ENCODE data around the gene RPP14. TPM values are rescaled to one million over a fixed set of nuclear protein-coding genes. Genes with fewer than 3 reads are reported as not detected.

RPP14 gene
- total and polyA plus RNA-seq, 10 of the 15 experiments (the other 5 are each of a cell fraction or from before 2014, with no cell fraction given) = 9.1 to 21.2 (median 12.7) TPM

GRCh38 chr3:58361866-58362265 lies 55.8 kb downstream of the RPP14 start:
- intact Hi-C loops (cut with micrococcal nuclease; ENCODE audit: unreplicated experiment) = no loop called here
- in situ Hi-C loops (cut with MboI) = no loop called here
- H3K9ac ChIP-seq (ENCODE audit: control insufficient read depth, insufficient read depth, low read length) = no peak overlapping the region
- ChIA-PET POLR2A (no interaction called here), SMC1A (ENCODE audit: uncharacterized antibody, unreplicated experiment) (no interaction called here), CTCF (no interaction called here), RAD21 (ENCODE audit: unreplicated experiment) (no interaction called here)
- no peak for ATAC-seq
- no peaks in the 10 kb centered on the region for H3K9me3 ChIP-seq (replicated peaks; ENCODE audit: control insufficient read depth, insufficient read depth, low read length)
- no TSS peak for BruUV-seq (replicated peaks)
- no peak for FAIRE-seq
- peaks cover under 1% of the 10 kb centered on the region; the same call in 1 of the 2 replicates for H3K4me1 ChIP-seq (ENCODE audit: control insufficient read depth, insufficient read depth, low read length)
- TF ChIP-seq, protein P1, sequence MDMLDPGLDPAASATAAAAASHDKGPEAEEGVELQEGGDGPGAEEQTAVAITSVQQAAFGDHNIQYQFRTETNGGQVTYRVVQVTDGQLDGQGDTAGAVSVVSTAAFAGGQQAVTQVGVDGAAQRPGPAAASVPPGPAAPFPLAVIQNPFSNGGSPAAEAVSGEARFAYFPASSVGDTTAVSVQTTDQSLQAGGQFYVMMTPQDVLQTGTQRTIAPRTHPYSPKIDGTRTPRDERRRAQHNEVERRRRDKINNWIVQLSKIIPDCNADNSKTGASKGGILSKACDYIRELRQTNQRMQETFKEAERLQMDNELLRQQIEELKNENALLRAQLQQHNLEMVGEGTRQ (IDR thresholded peaks at IDR 0.05; ENCODE audit: borderline replicate concordance, low read depth, low read length) = no peak
- no peak for TF ChIP-seq EP300 (IDR thresholded peaks at IDR 0.05; ENCODE audit: borderline replicate concordance in 1 of 2, control insufficient read depth in 1 of 2, low read depth in 2 of 2, low read length in 2 of 2)
- no peak for TF ChIP-seq NFIC (IDR thresholded peaks at IDR 0.05; ENCODE audit: low read depth, low read length)
- TF ChIP-seq STAT3 (IDR thresholded peaks at IDR 0.05; ENCODE audit: low read depth, low read length) = no peak
- TF ChIP-seq, protein P2, sequence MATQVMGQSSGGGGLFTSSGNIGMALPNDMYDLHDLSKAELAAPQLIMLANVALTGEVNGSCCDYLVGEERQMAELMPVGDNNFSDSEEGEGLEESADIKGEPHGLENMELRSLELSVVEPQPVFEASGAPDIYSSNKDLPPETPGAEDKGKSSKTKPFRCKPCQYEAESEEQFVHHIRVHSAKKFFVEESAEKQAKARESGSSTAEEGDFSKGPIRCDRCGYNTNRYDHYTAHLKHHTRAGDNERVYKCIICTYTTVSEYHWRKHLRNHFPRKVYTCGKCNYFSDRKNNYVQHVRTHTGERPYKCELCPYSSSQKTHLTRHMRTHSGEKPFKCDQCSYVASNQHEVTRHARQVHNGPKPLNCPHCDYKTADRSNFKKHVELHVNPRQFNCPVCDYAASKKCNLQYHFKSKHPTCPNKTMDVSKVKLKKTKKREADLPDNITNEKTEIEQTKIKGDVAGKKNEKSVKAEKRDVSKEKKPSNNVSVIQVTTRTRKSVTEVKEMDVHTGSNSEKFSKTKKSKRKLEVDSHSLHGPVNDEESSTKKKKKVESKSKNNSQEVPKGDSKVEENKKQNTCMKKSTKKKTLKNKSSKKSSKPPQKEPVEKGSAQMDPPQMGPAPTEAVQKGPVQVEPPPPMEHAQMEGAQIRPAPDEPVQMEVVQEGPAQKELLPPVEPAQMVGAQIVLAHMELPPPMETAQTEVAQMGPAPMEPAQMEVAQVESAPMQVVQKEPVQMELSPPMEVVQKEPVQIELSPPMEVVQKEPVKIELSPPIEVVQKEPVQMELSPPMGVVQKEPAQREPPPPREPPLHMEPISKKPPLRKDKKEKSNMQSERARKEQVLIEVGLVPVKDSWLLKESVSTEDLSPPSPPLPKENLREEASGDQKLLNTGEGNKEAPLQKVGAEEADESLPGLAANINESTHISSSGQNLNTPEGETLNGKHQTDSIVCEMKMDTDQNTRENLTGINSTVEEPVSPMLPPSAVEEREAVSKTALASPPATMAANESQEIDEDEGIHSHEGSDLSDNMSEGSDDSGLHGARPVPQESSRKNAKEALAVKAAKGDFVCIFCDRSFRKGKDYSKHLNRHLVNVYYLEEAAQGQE (IDR thresholded peaks at IDR 0.05; ENCODE audit: low read depth, low read length) = no peak
- TF ChIP-seq, protein P3, sequence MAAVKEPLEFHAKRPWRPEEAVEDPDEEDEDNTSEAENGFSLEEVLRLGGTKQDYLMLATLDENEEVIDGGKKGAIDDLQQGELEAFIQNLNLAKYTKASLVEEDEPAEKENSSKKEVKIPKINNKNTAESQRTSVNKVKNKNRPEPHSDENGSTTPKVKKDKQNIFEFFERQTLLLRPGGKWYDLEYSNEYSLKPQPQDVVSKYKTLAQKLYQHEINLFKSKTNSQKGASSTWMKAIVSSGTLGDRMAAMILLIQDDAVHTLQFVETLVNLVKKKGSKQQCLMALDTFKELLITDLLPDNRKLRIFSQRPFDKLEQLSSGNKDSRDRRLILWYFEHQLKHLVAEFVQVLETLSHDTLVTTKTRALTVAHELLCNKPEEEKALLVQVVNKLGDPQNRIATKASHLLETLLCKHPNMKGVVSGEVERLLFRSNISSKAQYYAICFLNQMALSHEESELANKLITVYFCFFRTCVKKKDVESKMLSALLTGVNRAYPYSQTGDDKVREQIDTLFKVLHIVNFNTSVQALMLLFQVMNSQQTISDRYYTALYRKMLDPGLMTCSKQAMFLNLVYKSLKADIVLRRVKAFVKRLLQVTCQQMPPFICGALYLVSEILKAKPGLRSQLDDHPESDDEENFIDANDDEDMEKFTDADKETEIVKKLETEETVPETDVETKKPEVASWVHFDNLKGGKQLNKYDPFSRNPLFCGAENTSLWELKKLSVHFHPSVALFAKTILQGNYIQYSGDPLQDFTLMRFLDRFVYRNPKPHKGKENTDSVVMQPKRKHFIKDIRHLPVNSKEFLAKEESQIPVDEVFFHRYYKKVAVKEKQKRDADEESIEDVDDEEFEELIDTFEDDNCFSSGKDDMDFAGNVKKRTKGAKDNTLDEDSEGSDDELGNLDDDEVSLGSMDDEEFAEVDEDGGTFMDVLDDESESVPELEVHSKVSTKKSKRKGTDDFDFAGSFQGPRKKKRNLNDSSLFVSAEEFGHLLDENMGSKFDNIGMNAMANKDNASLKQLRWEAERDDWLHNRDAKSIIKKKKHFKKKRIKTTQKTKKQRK (IDR thresholded peaks at IDR 0.05; ENCODE audit: low read depth, low read length) = no peak
- no peak for TF ChIP-seq HSF1 (IDR thresholded peaks at IDR 0.05; ENCODE audit: low read depth, low read length)
- no peak for TF ChIP-seq ETV6 (conservative IDR thresholded peaks at IDR 0.05 in 1 of 2, IDR thresholded peaks at IDR 0.05 in 1 of 2; ENCODE audit: borderline replicate concordance in 1 of 2, low read depth in 1 of 2)
- no peaks in the 10 kb centered on the region for H3K27me3 ChIP-seq (replicated peaks in 1 of 2; ENCODE audit: control insufficient read depth in 2 of 2, insufficient read depth in 2 of 2, low read length in 1 of 2)
- H2AFZ ChIP-seq (ENCODE audit: control insufficient read depth, low read depth, low read length) = no peak overlapping the region
- no peaks in the 10 kb centered on the region for H3K79me2 ChIP-seq (ENCODE audit: control insufficient read depth, insufficient read depth, low read length)
- H3K4me2 ChIP-seq (ENCODE audit: control insufficient read depth, insufficient read depth) = no peak overlapping the region
- H4K20me1 ChIP-seq (ENCODE audit: control insufficient read depth, insufficient read depth) = no peaks in the 10 kb centered on the region
- no peak overlapping the region for H3K4me3 ChIP-seq
- no peaks in the 10 kb centered on the region for H3K36me3 ChIP-seq (ENCODE audit: control insufficient read depth in 2 of 2, insufficient read depth in 2 of 2, low read length in 1 of 2)
- no peak for DNase-seq (ENCODE audit: low read depth, low spot score)
- no peak overlapping the region for H3K27ac ChIP-seq (ENCODE audit: control insufficient read depth, insufficient read depth)

Measured in GM12878 (cell line).